Osteocyte (in vitro differentiated cells): ENCODE measurements around the gene SELENOI. TPM values are rescaled to one million over a fixed set of nuclear protein-coding genes. Genes with fewer than 3 reads are reported as not detected.
"Not testable (repeated sequence)": the region's sequence is repeated elsewhere in the genome, so short reads cannot be mapped to it uniquely, and the experiment has no call there.

Source experiments
- DNase-seq: peaks from one replicate; pipeline ENCODE4 v3.0.0; 2021; ENCODE audit warnings: mixed read lengths; ENCODE audit not compliant: unreplicated experiment; ENCODE audit errors: extremely low spot score
- H3K27ac Mint-ChIP-seq: one replicate; pipeline ENCODE4 v1.8.0; 2021; ENCODE audit warnings: mild to moderate bottlenecking, mixed read lengths; ENCODE audit not compliant: unreplicated experiment
- H3K27me3 Mint-ChIP-seq: one replicate; pipeline ENCODE4 v1.8.0; 2021; ENCODE audit warnings: mixed read lengths; ENCODE audit not compliant: unreplicated experiment
- H3K36me3 Mint-ChIP-seq: one replicate; pipeline ENCODE4 v1.8.0; 2021; ENCODE audit warnings: mixed read lengths; ENCODE audit not compliant: unreplicated experiment
- H3K4me1 Mint-ChIP-seq: one replicate; pipeline ENCODE4 v1.8.0; 2021; ENCODE audit warnings: mixed read lengths; ENCODE audit not compliant: unreplicated experiment
- H3K4me3 Mint-ChIP-seq: one replicate; pipeline ENCODE4 v1.8.0; 2021; ENCODE audit warnings: mild to moderate bottlenecking, moderate library complexity, mixed read lengths; ENCODE audit not compliant: unreplicated experiment
- H3K9me3 Mint-ChIP-seq: one replicate; pipeline ENCODE4 v1.8.0; 2021; ENCODE audit warnings: mixed read lengths; ENCODE audit not compliant: unreplicated experiment
- CTCF ChIP-seq: fragments of 200-600 bp; sonication (generic); IDR thresholded peaks from 2 replicates; pipeline ENCODE4 v1.5.0; 2021; ENCODE audit warnings: antibody characterized with exemption, mild to moderate bottlenecking, moderate library complexity
- total RNA-seq: library from RNA; stranded (reverse); gene quantifications from 2 replicates; pipeline ENCODE4 v1.2.1, GENCODE V29; 2021

SELENOI gene
- total RNA-seq, 1 donor from 2014 or later = 16.1 TPM

DNA sequence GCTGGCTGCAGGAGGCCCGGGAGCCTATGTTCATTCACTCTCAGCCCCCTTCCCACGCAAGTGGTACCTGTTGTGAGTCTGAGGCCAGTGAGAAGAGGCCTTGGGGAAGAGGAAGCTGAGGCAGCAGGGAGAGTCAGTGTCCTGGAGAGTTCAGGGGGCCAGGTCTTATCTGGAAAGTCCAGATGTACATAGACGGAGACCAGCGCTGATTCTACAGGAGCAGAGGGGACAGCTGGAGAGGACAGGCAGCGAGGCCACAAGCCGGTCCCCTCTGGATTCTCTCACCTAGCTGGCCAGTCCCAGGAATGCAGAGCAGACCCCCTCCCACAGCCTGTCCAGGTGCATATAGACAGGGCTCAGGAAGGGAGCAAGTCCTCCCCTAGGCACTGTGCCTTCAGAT is 29.1 kb upstream of the SELENOI start:
- H3K36me3 Mint-ChIP-seq = no peaks in the 10 kb centered on the region
- H3K9me3 Mint-ChIP-seq = no peaks in the 10 kb centered on the region
- no peak for DNase-seq
- peaks cover 44% of the 10 kb centered on the region for H3K27me3 Mint-ChIP-seq
- TF ChIP-seq CTCF = no peak
- no peak overlapping the region for H3K4me3 Mint-ChIP-seq
- no peaks in the 10 kb centered on the region for H3K4me1 Mint-ChIP-seq
- no peak overlapping the region for H3K27ac Mint-ChIP-seq

GRCh38 chr2:26317377-26318105 is 28.4 kb upstream of the SELENOI start:
- Mint-ChIP-seq H3K27ac (no peak overlapping the region), H3K36me3 (no peaks in the 10 kb centered on the region), H3K9me3 (no peaks in the 10 kb centered on the region), H3K4me1 (no peaks in the 10 kb centered on the region), H3K4me3 (no peak overlapping the region), H3K27me3 (peaks cover 48% of the 10 kb centered on the region)
- no peak for DNase-seq
- TF ChIP-seq CTCF = no peak

GRCh38 chr2:26318950-26319349 is 27.0 kb upstream of the SELENOI start:
- H3K4me3 Mint-ChIP-seq = no peak overlapping the region
- H3K36me3 Mint-ChIP-seq = no peaks in the 10 kb centered on the region
- no peaks in the 10 kb centered on the region for H3K9me3 Mint-ChIP-seq
- H3K27me3 Mint-ChIP-seq = peaks cover 48% of the 10 kb centered on the region
- H3K27ac Mint-ChIP-seq = no peak overlapping the region
- DNase-seq = no peak
- H3K4me1 Mint-ChIP-seq = no peaks in the 10 kb centered on the region
- TF ChIP-seq CTCF = no peak

DNA sequence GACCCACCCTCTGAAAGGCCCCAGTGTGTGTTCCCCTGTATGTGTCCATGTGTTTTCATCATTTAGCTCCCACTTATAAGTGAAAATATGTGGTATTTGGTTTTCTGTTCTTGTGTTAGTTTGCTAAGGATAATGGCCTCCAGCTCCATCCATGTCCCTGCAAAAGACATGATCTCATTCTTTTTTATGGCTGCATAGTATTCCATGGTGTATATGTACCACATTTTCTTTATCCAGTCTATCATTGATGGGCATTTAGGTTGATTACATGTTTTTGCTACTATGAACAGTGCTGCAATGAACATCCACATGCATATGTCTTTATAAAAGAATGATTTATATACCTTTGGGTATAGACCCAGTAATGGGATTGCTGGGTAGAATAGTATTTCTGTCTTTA is 21.5 kb upstream of the SELENOI start:
- not testable (repeated sequence) for H3K27ac Mint-ChIP-seq, H3K36me3 Mint-ChIP-seq, H3K4me1 Mint-ChIP-seq, H3K9me3 Mint-ChIP-seq, DNase-seq, H3K4me3 Mint-ChIP-seq
- peaks cover 25% of the 10 kb centered on the region for H3K27me3 Mint-ChIP-seq

- Mint-ChIP-seq H3K4me1 (peaks cover 3% of the 10 kb centered on the region), H3K36me3 (no peaks in the 10 kb centered on the region), H3K9me3 (no peaks in the 10 kb centered on the region), H3K27ac (no peak overlapping the region), H3K4me3 (no peak overlapping the region), H3K27me3 (peaks cover 25% of the 10 kb centered on the region)
- DNase-seq = no peak
- TF ChIP-seq CTCF = no peak
These were observed 21.0 kb upstream of the SELENOI start for GRCh38 chr2:26324903-26325302.
